HUES64 (cell line): Measurements from ENCODE around the gene C10orf90.

Source experiments
- H3K27ac ChIP-seq: 2 replicates; pipeline ENCODE4 v1.7.0; 2013; ENCODE audit warnings: low read depth, low read length, inconsistent platforms
- H3K27me3 ChIP-seq: 2 replicates; pipeline ENCODE4 v1.6.1; 2013; ENCODE audit warnings: mild to moderate bottlenecking, low read length; ENCODE audit not compliant: insufficient read depth
- H3K36me3 ChIP-seq: 2 replicates; pipeline ENCODE4 v1.6.1; 2013; ENCODE audit warnings: mild to moderate bottlenecking, low read length; ENCODE audit not compliant: insufficient read depth
- H3K4me1 ChIP-seq: 2 replicates; pipeline ENCODE4 v1.6.1; 2013; ENCODE audit warnings: mild to moderate bottlenecking, low read length, moderate library complexity; ENCODE audit not compliant: insufficient read depth
- H3K4me3 ChIP-seq: 2 replicates; pipeline ENCODE4 v1.5.1; 2013; ENCODE audit warnings: mild to moderate bottlenecking, low read length, moderate library complexity
- H3K9ac ChIP-seq: 2 replicates; pipeline ENCODE4 v1.6.1; 2013; ENCODE audit warnings: mild to moderate bottlenecking, low read depth, low read length
- H3K9me3 ChIP-seq: 2 replicates; pipeline ENCODE4 v1.6.1; 2013; ENCODE audit warnings: low read depth, low read length; ENCODE audit not compliant: insufficient read depth
- WGBS: fragments of 150-250, 120-280 bp; methylation state at CpG from one replicate; pipeline ENCODE4 v1.1.7; 2013; ENCODE audit warnings: missing lambda C conversion rate; 5-methylcytosine and 5-hydroxymethylcytosine counted together

C10orf90 gene

DNA sequence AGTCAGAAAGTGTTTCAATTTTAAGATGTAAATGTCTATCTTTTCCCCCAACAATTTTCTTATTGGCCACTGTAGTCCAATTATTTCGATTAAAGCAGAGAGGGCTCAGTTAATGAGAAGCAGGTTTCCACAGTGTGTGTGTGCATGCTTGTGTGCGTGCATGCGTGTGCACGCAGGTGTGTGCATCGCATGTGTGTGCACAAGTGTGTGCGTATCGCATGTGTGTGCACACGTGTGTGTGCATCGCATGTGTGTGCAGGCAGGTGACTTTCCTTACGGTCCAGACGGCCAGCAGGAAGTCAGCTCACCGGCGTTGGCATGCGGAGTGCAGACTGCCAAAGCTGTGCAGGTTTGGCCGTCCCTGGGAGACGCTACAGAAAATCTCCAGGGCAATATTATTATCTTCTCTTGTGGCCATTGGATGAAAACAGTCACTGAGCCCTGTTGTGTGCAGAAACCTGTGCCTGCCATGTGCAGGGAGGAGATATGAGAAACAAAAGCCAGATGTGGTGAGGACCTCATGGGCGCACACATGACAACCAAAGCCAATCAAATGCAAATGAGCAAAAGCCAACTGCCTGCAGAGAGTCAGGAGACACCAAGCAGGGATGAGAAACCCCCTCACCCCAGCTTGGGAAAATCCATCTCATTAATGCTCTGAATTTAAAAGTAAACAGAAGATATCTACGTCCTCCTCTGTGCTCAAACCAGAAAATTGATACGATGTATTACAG, 70.4 kb downstream of the C10orf90 start:
- Histone ChIP-seq H3K4me3 (no peak overlapping the region), H3K9me3 (no peaks in the 10 kb centered on the region), H3K9ac (no peak overlapping the region), H3K4me1 (peaks cover 15% of the 10 kb centered on the region), H3K36me3 (no peaks in the 10 kb centered on the region), H3K27ac (no peak overlapping the region), H3K27me3 (no peaks in the 10 kb centered on the region)
- 87% methylated on average over 18 of the region's 19 CpGs for WGBS

DNA sequence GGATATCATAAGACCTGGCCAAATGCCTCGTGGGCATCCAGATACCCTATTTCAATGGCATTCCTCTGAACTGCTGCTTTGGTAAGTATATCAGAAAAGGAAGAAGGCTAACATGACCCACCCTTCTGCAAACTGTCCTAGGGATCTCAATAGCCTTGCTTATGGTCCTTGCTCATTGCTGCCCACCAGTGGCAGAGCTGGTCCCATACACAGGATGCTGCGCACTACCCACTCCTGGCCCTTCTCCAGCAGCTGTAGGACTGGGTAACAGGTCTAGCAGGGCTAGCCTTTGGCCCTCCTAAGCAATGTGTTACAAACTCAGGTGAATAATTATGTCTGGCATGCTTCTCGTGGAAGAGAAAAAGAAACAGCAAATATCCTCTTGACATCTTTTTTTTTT, 72.5 kb downstream of the C10orf90 start:
- no peak overlapping the region for H3K9ac ChIP-seq
- no peak overlapping the region for H3K4me3 ChIP-seq
- H3K9me3 ChIP-seq = no peaks in the 10 kb centered on the region
- WGBS = 68% methylated on average over 3 of the region's 3 CpGs
- H3K4me1 ChIP-seq = peaks cover 15% of the 10 kb centered on the region
- no peak overlapping the region for H3K27ac ChIP-seq
- H3K27me3 ChIP-seq = no peaks in the 10 kb centered on the region
- no peaks in the 10 kb centered on the region for H3K36me3 ChIP-seq

DNA sequence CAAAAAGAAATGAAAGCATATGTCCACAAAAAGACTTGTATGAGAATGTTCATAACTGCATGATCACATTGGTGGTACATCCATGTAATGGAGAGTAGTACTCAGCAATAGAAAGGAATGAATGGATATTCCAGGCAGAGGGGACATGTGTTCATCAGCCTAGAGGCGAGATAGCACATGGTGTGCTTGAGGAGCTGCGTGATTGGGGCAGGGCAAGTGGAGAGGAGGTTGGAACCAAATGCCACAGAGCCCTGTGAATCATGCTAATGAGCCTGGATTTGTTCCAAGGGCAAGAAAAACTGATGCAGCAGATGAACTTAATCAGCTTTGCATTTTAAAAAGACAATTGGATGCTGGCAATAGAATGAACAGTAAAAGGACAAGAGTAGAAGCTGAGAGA, 73.3 kb downstream of the C10orf90 start:
- H3K9me3 ChIP-seq = no peaks in the 10 kb centered on the region
- H3K9ac ChIP-seq = no peak overlapping the region
- no peak overlapping the region for H3K27ac ChIP-seq
- H3K4me1 ChIP-seq = peaks cover 15% of the 10 kb centered on the region
- no peak overlapping the region for H3K4me3 ChIP-seq
- no peaks in the 10 kb centered on the region for H3K27me3 ChIP-seq
- WGBS = 90% methylated on average over 2 of the region's 2 CpGs
- no peaks in the 10 kb centered on the region for H3K36me3 ChIP-seq

DNA sequence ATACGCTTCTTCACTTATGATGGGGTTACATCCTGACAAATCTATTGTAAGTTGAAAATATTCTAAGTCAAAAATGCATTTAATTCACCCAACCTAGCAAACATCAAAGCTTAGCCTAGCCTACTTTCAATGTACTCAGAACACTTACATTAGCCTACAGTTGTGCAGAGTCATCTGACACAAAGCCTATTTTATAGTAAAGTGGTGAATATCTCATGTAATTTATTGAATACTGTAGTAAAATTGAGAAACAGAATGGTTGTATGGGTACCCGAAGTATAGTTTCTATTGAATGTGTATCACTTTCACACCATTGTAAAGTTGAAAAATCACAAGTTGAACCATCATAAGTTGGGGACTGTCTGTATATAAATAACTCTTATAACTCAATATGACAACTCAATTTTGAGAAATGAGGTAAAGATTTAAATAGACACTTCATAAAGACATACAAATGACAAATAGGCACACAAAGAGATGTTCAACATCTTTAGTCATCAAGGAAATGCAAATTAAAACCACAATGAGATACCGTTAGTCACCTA, 73.9 kb downstream of the C10orf90 start:
- Histone ChIP-seq H3K9me3 (no peaks in the 10 kb centered on the region), H3K27ac (no peak overlapping the region), H3K4me1 (peaks cover 15% of the 10 kb centered on the region), H3K36me3 (no peaks in the 10 kb centered on the region), H3K9ac (no peak overlapping the region), H3K4me3 (no peak overlapping the region), H3K27me3 (no peaks in the 10 kb centered on the region)
- WGBS = 93% methylated on average over 2 of the region's 3 CpGs

DNA sequence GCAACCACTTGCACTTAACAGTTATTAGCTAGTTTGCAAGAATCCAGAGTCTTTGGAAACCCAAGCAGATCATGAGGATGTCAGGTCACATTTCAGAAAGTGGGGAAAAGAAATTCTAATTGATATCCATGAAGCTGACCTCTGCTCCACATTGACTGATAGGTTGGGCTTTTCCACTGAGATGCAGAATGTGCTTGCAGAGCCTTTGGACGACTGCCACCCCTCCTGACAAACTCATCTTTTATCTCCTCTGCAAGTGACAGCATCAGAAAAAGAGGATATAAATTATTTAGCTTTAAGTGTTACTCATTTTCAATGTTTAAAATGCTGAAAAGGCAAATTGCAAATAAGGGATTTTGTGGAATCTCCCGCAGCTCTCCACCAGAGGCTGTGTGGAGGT, 75.3 kb downstream of the C10orf90 start:
- no peaks in the 10 kb centered on the region for H3K27me3 ChIP-seq
- no peaks in the 10 kb centered on the region for H3K9me3 ChIP-seq
- 71% methylated on average over 2 of the region's 2 CpGs for WGBS
- no peaks in the 10 kb centered on the region for H3K36me3 ChIP-seq
- peaks cover 9% of the 10 kb centered on the region for H3K4me1 ChIP-seq
- H3K4me3 ChIP-seq = no peak overlapping the region
- no peak overlapping the region for H3K9ac ChIP-seq
- H3K27ac ChIP-seq = no peak overlapping the region

DNA sequence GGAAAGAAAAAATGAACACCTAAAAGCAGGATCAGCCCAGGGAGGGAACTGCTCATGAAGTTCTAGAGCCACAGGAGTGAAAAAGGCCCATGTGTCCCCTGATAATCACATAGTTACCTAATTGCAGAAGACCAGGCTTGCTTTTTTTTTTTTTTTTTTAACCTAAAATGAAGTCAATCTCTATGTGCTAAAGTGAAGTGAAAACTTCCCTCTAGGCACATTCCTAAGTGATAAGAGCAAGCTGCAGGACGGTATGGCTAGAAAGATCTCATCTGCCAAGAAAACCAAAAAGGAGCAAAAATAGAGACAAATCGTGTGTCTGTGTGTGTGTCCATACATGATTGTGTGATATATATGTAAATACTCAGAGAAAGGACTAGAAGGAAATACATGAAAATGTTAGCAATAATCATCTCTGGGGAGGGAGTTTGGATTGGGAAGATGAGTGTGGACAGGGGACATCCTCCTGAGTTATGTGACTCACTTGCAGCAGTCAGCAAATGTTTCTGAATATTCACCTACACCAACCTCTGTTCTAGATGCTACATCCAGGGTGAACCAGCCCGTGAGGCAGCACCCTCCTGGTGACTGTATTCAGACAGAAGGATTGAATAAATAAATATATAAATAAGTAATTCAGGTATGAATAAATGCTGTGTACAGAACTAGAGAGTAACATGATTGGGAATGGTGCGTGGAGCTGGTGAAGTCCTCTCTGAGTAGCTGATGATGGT, 76.4 kb downstream of the C10orf90 start:
- Histone ChIP-seq H3K9me3 (no peaks in the 10 kb centered on the region), H3K4me1 (no peaks in the 10 kb centered on the region), H3K36me3 (no peaks in the 10 kb centered on the region), H3K27ac (no peak overlapping the region), H3K4me3 (no peak overlapping the region), H3K9ac (no peak overlapping the region), H3K27me3 (no peaks in the 10 kb centered on the region)
- WGBS = 90% methylated on average over 3 of the region's 4 CpGs

DNA sequence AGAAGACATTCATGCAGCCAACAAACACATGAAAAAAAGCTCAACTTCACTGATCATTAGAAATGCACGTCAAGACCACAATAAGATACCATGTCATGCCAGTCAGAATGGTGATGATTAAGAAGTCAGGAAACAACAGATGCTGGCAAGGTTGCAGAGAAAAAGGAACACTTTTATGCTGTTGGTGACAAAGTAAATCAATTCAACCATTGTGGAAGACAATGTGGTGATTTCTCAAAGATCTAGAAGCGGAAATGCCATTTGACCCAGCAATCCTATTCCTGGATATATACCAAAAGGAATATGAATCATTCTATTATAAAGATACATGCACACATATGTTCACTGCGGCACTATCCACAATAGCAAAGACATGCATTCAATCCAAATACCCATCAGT, 77.6 kb downstream of the C10orf90 start:
- no peak overlapping the region for H3K9ac ChIP-seq
- H3K9me3 ChIP-seq = no peaks in the 10 kb centered on the region
- H3K36me3 ChIP-seq = no peaks in the 10 kb centered on the region
- no peak overlapping the region for H3K4me3 ChIP-seq
- H3K27ac ChIP-seq = no peak overlapping the region
- no peaks in the 10 kb centered on the region for H3K27me3 ChIP-seq
- no peaks in the 10 kb centered on the region for H3K4me1 ChIP-seq
- WGBS = 97% methylated on average over 2 of the region's 3 CpGs

DNA sequence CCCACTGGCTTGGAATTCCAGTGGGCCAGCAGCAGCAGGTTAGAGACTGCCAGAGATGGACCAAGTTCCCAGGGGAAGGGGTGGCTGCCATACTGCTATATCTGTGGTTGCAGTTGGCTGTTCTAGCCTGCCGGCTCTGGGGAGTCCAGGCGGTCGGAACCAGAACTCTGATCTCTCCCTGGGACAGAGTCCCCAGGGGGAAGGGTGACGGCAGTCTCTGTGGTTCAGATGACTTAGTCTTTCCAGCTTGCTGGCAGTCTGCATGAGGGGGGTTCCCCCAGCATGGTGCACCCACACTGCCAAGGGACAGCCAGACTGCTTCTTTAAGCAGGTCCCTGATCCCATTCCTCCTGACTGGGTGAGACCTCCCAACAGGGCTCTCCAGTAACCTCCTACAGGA, 82.5 kb downstream of the C10orf90 start:
- Histone ChIP-seq H3K4me1 (peaks cover 20% of the 10 kb centered on the region), H3K27me3 (no peaks in the 10 kb centered on the region), H3K36me3 (no peaks in the 10 kb centered on the region), H3K4me3 (no peak overlapping the region), H3K27ac (no peak overlapping the region), H3K9me3 (no peaks in the 10 kb centered on the region), H3K9ac (no peak overlapping the region)
- WGBS = 95% methylated on average over 4 of the region's 4 CpGs

DNA sequence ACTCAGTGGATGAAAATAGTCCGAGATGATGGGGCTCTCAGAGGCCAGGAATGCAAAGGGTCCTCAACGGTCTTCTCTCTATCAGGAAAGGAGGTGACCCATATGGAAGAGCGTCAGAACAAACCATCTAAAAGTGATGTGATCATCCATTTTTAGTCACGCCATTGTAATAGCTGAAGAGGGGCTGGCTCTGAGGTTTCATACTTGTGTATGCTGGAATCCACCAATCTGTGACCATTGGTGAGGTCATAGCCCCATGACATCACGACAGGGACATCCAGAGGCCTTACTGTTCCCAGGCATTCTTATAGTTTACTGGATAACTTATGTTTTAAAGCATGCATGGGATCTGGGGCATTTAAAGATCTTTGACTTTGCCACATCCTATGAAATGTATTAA, 83.6 kb downstream of the C10orf90 start:
- H3K9me3 ChIP-seq = no peaks in the 10 kb centered on the region
- no peaks in the 10 kb centered on the region for H3K36me3 ChIP-seq
- peaks cover 20% of the 10 kb centered on the region for H3K4me1 ChIP-seq
- no peak overlapping the region for H3K27ac ChIP-seq
- H3K4me3 ChIP-seq = no peak overlapping the region
- 95% methylated on average over 5 of the region's 5 CpGs for WGBS
- no peak overlapping the region for H3K9ac ChIP-seq
- H3K27me3 ChIP-seq = no peaks in the 10 kb centered on the region

DNA sequence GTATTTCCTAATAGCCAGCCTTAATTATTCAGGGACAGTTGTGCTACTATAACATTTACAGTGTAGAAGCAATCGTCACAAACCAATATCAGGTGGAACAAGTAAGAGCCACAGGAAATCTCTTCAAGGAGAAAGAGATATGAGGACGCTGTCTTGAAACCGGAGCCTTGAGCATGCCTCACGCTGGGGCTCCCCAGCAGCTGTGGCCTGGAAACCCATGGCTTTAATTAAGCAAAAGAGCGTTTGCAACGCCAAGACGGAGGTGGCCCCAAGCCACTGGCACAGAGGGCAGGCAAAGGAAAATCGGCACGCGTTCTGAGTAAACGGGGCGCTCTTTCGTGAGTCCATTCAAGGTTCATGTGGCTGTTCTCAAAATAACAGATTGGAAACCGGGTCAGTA, 84.4 kb downstream of the C10orf90 start:
- Histone ChIP-seq H3K27me3 (no peaks in the 10 kb centered on the region), H3K9ac (no peak overlapping the region), H3K36me3 (no peaks in the 10 kb centered on the region), H3K4me3 (no peak overlapping the region), H3K4me1 (peaks cover 20% of the 10 kb centered on the region), H3K9me3 (no peaks in the 10 kb centered on the region), H3K27ac (no peak overlapping the region)
- WGBS = 85% methylated on average over 14 of the region's 14 CpGs

DNA sequence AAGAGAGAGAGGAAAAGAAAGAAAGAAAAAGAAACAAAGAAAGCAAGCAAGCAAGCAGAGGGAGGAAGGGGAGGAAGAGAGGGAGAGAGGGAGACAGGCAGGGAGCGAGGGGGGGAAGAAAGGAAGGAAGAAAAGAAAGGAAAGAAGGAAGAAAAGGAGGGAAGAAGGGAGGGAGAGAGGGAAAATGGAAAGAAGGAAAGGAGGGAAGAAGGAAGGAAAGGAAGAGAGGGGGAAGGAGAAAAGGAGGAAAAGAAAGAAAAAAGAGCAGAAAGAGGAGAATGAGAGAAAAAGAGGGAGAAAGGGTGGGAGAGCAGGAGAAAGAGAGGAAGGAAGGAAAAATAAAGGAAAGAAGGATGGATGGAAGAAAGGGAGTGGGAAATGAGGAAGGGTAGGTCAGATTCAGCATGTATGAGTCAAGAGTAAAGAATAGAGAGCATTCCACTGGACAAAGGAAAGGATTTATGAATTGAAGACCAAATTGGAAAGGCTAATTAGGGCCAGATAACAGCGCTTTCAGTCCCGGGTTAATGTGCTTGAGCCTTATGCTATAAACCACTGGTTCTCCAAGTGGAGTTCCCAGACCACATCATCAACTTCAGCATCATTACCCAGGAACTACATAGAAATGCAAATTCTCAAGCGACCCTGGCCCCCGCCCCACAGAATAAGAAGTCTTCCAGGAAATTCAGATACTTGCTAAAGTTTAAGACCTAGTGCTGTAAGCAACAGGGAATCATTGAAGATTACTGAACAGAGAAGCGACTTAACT, 85.1 kb downstream of the C10orf90 start:
- Histone ChIP-seq H3K27ac (no peak overlapping the region), H3K4me3 (no peak overlapping the region), H3K4me1 (peaks cover 20% of the 10 kb centered on the region), H3K36me3 (no peaks in the 10 kb centered on the region), H3K9me3 (no peaks in the 10 kb centered on the region), H3K9ac (no peak overlapping the region), H3K27me3 (no peaks in the 10 kb centered on the region)
- 75% methylated on average over 6 of the region's 6 CpGs for WGBS
